Stimulated activated CD8-positive, alpha-beta memory T cell treated with anti-CD3 and anti-CD28 coated beads, Interleukin-4, amount 100 ng/mL, for 4 hours (primary cell): ENCODE results near the gene CFDP1.
A peak's percentile ranks its signal among the peaks of the same experiment; 100 is the strongest.
"Not testable (repeated sequence)": the region's sequence is repeated elsewhere in the genome, so short reads cannot be mapped to it uniquely, and the experiment has no call there.

Source experiments
- DNase-seq, 2 donors: peaks; one replicate each; pipeline ENCODE4 v3.0.0-alpha.2; 2020; ENCODE audit warnings: low read depth in 2 of 2, low spot score in 1 of 2

Gene CFDP1

GRCh38 chr16:75432828-75433731, at the start of gene CFDP1:
TSS of gene CFDP1 (minus strand) at chr16:75433503. CDS start at chr16:75433352, 151 bp downstream.
- DNase-seq, result peak; percentile 90 to 92

GRCh38 chr16:75482434-75483205, 49.3 kb upstream of the CFDP1 start:
- DNase-seq, result no peak

DNA sequence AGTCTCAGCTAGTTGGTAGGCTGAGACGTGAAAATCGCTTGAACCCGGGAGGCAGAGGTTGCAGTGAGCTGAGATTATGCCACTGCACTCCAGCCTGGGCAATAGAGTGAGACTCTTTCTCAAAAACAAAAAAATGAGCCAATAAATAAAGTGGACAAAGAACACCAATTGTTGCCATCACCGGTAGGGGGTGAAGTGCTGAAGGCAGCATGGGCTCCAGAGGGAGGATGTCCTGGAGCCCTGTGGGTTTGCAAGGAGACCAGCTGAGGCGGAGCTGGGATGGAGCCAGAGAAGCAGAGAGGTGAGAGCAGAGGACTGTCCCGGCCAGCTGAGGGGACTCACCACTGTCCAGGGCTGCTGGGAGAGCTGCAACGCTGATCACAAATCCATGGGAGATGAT, 48.2 kb upstream of the CFDP1 start:
- DNase-seq, result no peak

DNA sequence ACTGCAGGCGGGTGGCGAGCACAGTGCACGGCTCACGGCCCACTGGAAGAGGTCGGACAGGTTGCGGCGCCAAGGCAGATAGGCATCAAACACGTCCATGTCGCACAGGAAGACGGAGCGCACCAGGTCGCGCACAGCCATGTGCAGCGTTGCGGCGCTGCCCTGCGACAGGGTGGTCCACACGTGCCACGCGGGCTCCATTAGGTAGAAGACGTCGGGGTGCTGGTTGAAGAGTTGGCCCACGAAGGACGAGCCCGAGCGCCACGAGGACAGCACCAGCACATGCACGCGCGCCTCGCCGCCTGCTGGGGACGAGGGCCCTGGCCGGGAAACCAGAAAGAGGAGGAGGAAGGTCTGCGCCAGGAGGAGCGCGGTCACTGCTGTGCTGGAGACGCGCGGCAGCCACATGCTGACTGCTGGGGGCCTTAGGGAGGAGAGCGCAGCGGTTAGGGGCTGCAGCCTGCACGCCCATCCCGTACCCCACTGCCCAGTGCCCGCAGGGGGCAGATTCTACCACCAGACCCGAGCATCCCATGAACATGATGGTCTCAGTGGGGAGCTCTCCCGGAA, 46.2 kb upstream of the CFDP1 start:
- no peak for DNase-seq

GRCh38 chr16:75478480-75479345, 45.4 kb upstream of the CFDP1 start:
- DNase-seq, result no peak

DNA sequence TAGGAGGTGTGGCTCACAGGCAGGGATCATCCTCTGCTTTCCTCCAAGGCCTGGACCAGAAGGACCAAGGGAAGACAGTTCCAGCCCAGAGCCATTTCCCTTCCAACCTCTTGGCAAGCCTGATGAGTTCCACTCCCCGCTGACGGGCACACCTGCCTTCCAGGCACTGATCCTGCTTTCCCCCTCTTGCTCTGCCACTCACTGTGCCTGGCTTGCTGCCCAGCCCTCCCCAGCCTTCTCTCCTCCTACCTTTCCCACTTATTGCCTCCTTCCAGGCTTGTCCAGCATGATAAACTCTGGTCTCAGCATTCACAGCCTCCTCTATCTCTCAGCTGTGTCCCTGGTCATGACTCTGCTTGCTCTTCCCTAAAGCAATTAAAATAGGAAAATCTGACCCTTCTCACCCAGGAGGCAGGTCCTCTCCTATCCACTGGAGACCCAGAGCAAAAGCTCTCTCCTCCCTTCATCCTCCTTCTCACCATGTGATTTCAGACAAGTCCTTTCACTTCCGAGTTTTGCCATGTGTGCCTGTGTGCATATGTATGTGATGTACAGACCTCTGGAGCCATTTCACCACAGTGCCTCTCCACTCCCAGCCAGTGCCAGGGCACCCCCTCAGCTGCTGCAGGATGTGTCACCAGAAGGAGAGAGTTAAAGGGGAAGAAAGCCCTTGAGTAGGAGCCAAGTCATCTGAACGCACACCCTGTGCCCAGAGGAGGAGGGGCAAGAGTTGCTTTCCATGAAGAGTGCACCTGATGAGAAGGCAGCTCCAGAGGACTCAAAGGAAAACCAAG, 44.6 kb upstream of the CFDP1 start:
- no peak for DNase-seq

DNA sequence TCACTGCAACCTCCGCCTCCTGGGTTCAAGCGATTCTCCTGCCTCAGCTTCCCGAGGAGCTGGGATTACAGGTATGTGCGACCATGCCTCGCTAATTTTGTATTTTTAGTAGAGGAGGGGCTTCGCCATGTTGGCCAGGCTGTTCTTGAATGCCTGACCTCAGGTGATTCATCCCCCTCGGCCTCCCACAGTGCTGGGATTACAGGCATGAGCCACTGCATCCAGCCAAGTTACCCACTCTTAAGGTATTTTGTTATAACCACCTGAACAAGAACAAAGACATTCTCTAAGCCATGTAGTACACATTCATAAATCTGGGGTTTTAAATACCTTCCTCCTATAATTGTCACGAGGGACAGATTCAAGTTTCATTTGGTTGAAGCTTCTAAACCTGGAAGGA, 43.5 kb upstream of the CFDP1 start:
- no peak for DNase-seq

GRCh38 chr16:75475420-75475847, 42.1 kb upstream of the CFDP1 start:
- DNase-seq, result no peak

DNA sequence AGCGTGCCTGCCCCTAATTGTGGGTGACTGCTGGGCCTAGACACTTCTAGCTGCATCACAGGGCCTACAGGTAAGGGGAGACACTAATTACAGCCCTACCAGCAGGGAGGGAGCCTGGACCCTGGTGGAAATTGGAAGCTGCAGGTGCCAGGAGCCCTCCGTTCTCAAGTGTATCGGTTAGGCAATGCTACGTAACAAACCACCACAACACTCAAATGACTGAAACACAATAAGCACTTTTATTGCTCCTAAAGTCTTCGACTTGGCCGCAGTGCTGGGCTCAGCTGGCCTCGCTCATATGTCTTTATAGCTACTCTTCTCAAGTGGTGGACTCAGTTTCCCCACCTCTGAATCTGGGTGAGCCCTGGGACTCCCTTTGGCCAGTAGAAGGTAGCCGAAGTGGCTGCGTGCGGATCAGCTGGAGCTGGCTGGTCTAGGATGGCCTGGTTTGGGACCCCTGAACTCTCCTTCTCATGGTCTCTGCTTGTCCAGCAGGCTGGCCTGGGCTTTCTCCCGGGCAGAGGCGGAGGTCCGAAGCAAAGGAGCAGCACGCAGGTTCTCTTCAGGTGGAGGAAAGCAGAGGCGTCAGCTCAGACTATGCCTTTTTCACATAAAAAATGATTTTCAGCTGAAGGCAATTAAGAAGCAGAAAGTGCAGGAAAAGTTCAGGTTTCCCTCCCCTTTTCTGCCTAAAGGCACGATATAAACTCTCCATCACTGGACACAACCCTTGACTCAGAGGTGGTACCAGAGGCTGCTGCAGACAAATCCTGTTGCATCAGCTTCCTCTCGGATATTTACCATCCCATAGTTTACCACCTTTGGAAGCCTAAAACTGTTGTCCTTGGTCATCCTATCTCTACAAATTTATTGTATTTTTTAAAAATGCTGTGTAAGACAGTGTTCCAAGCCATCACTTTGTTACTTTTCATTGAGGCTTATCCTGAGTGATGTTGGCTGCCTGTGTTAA, 39.9 kb upstream of the CFDP1 start:
- no peak for DNase-seq

- no peak for DNase-seq
These were observed 38.7 kb upstream of the CFDP1 start for GRCh38 chr16:75471723-75472633.

DNA sequence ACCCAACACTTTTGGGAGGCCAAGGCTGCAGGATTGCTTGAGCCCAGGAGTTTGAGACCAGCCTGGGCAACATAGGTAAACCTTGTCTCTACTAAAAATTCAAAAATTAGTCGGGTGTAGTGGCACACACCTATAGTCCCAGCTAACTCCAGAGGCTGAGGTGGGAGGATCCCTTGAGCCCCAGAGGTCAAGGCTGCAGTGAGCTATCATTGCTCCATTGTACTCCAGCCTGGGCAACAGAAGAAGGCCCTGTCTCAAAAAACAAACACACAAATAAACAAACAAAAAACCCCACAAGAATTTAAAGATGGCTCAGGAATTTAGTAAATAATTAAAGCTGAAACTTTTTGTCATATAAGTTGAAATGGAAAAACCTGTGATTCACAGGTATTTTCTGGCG, 33.5 kb upstream of the CFDP1 start:
- no peak for DNase-seq

DNA sequence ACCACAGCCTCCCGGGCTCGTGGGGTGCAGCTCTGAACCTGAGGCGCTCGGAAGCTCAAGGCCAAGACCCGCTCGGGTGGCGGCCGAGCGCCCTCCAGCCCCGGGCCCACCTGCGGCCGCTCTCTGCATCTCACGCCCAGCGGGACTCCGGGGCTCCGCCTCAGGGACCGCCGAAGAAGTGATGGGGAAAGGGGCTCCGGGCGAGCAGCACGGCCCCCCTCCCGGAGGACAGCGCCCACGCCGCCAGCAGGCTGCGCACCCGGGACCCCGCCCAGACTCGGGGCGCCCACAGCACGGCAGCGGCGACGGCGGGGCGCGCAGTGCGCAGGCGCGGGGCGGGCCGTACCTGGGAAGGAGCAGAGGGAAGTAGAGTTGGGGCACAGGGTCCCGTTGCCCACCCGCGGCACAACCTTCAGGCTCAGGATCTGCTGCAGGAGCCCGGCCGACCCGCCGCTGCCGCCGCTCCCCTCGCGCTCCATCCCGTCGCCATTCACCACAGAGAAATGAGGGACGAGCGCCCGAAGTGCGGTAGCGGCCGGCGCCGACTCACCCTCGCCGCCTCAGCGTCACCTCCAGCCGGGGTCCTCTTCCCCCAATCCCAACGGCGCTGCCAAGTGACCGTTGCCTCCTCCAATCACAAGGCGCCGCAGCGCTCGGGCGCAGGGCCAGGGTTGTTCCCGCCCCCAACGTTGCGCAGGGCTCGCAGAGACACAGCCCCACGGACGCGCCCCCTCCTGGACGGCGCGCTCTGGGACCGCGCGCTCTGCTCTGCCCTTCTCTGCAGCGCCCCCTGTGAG, 31.0 kb upstream of the CFDP1 start, which contains the start of gene TMEM170A:
Gene TMEM170A, minus strand, starts transcription at position 568 of the 797 bp plus-strand sequence. Its CDS starts 89 bp downstream, at position 479.
- peak; percentile 95 to 97 for DNase-seq

- DNase-seq, result not testable (repeated sequence)
These were observed 30.3 kb upstream of the CFDP1 start for GRCh38 chr16:75463389-75464121.

DNA sequence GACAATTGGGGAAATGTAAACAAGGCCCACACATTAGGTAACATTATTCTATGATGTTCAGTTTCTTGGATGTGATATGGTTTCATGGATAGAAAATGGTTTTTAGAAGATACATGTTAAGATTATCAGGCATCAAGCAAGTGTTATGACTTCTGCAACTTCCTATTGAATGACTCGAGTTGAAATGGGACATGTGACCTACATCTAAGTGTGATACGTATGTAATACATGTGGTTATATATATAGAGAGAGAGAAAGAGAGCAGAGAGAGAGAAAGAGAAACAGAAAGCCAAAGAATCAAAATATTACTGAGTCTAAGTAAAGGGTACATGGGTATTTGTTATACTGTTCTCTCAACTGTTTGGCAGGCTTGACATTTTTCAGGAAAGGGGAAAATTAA, 29.5 kb upstream of the CFDP1 start:
- DNase-seq, result no peak

- DNase-seq, result no peak
These were observed 28.3 kb upstream of the CFDP1 start for GRCh38 chr16:75461575-75461974.

DNA sequence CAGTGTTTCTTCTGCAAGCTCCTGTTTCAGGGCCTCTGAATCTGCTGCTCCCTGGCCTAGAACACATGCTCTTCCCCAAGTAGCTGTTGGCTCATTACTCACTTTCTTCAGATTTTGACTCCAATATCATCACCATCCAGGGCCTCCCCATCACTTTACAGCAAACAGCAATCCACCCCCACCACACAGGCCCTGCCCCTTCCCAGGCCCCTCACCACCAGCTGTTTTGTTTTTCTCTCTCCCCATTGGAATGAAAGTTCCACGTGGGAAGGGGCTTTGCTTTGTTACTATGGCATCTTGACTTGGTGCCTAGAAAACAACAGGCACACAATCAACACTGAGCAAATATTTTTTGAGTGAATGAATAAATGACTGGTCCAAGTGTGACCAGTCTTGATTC, 27.1 kb upstream of the CFDP1 start:
- DNase-seq, result no peak
